DOHH2 (cell line): ENCODE data around the gene TOR4A.
A peak's percentile ranks its signal among the peaks of the same experiment; 100 is the strongest.
"Not testable (repeated sequence)": the region's sequence is repeated elsewhere in the genome, so short reads cannot be mapped to it uniquely, and the experiment has no call there.

ENCODE experiments used
- H3F3A ChIP-seq: fragments of 200-600 bp; sonication (generic), shearing (Covaris generic); 2 replicates; pipeline ENCODE4 v1.6.0; 2016; ENCODE audit warnings: antibody characterized with exemption, mild to moderate bottlenecking; ENCODE audit not compliant: control insufficient read depth, insufficient read depth
- H3K27ac ChIP-seq: fragments of 200-600 bp; sonication (generic); 2 replicates; pipeline ENCODE4 v1.5.1; 2014; ENCODE audit warnings: low read depth, mild to moderate bottlenecking, low read length, moderate library complexity
- H3K27me3 ChIP-seq: fragments of 200-600 bp; sonication (generic); 2 replicates; pipeline ENCODE4 v1.6.1; 2014; ENCODE audit warnings: mild to moderate bottlenecking, low read length, mixed read lengths; ENCODE audit not compliant: control insufficient read depth
- H3K36me3 ChIP-seq: fragments of 200-600 bp; sonication (generic); 2 replicates; pipeline ENCODE4 v1.6.1; 2014; ENCODE audit warnings: mild to moderate bottlenecking, low read length, moderate library complexity, mixed read lengths; ENCODE audit not compliant: control insufficient read depth
- H3K4me1 ChIP-seq: fragments of 200-600 bp; sonication (generic); 2 replicates; pipeline ENCODE4 v1.6.1; 2014; ENCODE audit warnings: mild to moderate bottlenecking, low read length, mixed read lengths; ENCODE audit not compliant: control insufficient read depth
- H3K4me2 ChIP-seq: fragments of 200-600 bp; sonication (generic); 2 replicates; pipeline ENCODE4 v1.6.0; 2014; ENCODE audit warnings: mild to moderate bottlenecking, low read length, moderate library complexity
- H3K4me3 ChIP-seq: fragments of 200-600 bp; sonication (generic); 2 replicates; pipeline ENCODE4 v1.5.1; 2014; ENCODE audit warnings: mild to moderate bottlenecking, low read length, mixed read lengths
- H3K79me2 ChIP-seq: fragments of 200-600 bp; sonication (generic); 2 replicates; pipeline ENCODE4 v1.6.1; 2014; ENCODE audit warnings: mild to moderate bottlenecking, low read length, mixed read lengths; ENCODE audit not compliant: control insufficient read depth
- H3K9me2 ChIP-seq: fragments of 200-600 bp; sonication (generic); replicated peaks from 2 replicates; pipeline ENCODE4 v1.6.1; 2014; ENCODE audit warnings: mild to moderate bottlenecking, low read length, mixed read lengths; ENCODE audit not compliant: control insufficient read depth
- H3K9me3 ChIP-seq: fragments of 200-600 bp; sonication (generic); 2 replicates; pipeline ENCODE4 v1.6.1; 2014; ENCODE audit warnings: antibody characterized with exemption, low read length, mixed read lengths; ENCODE audit not compliant: control insufficient read depth, insufficient read depth
- H4K20me1 ChIP-seq: fragments of 200-600 bp; sonication (generic); 2 replicates; pipeline ENCODE4 v1.6.0; 2014; ENCODE audit warnings: low read depth, mild to moderate bottlenecking, antibody characterized with exemption, low read length, moderate library complexity; ENCODE audit not compliant: control insufficient read depth, insufficient read depth
- CTCF ChIP-seq: fragments of 200-600 bp; sonication (generic); IDR thresholded peaks from one replicate; pipeline ENCODE4 v1.5.1; 2014; ENCODE audit warnings: antibody characterized with exemption, mild to moderate bottlenecking, low read depth, low read length; ENCODE audit not compliant: poor library complexity, severe bottlenecking
- EZH2phosphoT487 ChIP-seq: fragments of 200-600 bp; sonication (generic); IDR thresholded peaks from 2 replicates; pipeline ENCODE4 v1.6.1; 2017; ENCODE audit warnings: borderline replicate concordance, mild to moderate bottlenecking, antibody characterized with exemption, low read length, moderate library complexity, mixed read lengths

TOR4A gene

DNA sequence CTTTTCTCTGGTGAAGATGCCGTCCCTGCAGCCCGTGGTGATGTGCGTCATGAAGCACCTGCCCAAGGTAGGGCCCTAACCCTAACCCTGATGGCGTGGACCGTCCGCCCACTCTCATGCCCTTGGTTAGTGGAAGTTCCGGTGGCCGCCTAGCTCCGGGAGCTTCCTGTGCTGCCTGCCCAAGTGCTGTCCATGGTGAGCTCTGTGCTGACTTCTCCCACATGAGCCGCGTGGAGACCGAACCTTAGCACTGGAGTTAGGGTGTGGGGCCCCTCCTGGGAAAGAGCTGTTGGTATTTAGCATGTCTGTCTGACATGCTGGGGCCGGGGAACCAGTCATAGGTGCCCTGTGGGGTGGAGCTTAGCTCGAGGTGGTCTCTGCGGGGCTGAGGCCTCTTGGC lies 21.2 kb upstream of the TOR4A start:
- H4K20me1 ChIP-seq = no peaks in the 10 kb centered on the region
- H3K36me3 ChIP-seq = peaks cover 36% of the 10 kb centered on the region
- peak overlapping the region; percentile 93 for H3K4me2 ChIP-seq
- H3K79me2 ChIP-seq = peaks cover 30% of the 10 kb centered on the region
- H3K4me1 ChIP-seq = peaks cover 48% of the 10 kb centered on the region
- no peaks in the 10 kb centered on the region for H3F3A ChIP-seq
- TF ChIP-seq CTCF (no peak), EZH2phosphoT487 (no peak)
- H3K27ac ChIP-seq = no peak overlapping the region
- peak overlapping the region; percentile 86 for H3K4me3 ChIP-seq
- H3K9me2 ChIP-seq = no peaks in the 10 kb centered on the region
- H3K27me3 ChIP-seq = no peaks in the 10 kb centered on the region
- no peaks in the 10 kb centered on the region for H3K9me3 ChIP-seq

DNA sequence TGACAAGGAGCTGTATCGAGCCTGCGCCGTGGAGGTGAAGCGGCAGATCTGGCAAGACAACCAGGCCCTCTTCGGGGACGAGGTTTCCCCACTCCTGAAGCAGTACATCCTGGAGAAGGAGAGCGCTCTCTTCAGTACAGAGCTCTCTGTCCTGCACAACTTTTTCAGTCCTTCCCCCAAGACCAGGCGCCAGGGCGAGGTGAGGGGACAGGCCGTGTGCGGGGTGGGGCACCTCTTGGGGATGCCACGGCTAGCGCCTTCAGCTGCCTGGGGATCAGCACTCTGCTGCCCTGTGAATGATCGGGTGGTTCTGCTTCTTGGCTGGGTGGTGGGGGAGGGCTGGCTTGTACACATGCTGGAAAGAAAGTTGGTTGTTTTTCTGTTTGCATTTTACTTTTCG lies 20.7 kb upstream of the TOR4A start:
- Histone ChIP-seq H3K9me3 (no peaks in the 10 kb centered on the region), H3K27me3 (no peaks in the 10 kb centered on the region), H3K9me2 (no peaks in the 10 kb centered on the region), H3K4me2 (peak overlapping the region; percentile 93), H4K20me1 (no peaks in the 10 kb centered on the region), H3F3A (no peaks in the 10 kb centered on the region), H3K79me2 (peaks cover 30% of the 10 kb centered on the region), H3K4me3 (peak overlapping the region; percentile 86), H3K4me1 (peaks cover 48% of the 10 kb centered on the region), H3K36me3 (peaks cover 36% of the 10 kb centered on the region), H3K27ac (no peak overlapping the region)
- TF ChIP-seq EZH2phosphoT487 (no peak), CTCF (no peak)

GRCh38 chr9:137262173-137262908 lies 15.2 kb upstream of the TOR4A start:
- peaks cover 20% of the 10 kb centered on the region for H3K4me1 ChIP-seq
- peaks cover 55% of the 10 kb centered on the region for H3K36me3 ChIP-seq
- H3F3A ChIP-seq, H3K9me2 ChIP-seq, H3K27me3 ChIP-seq, H3K4me3 ChIP-seq, H3K9me3 ChIP-seq, H3K27ac ChIP-seq, H3K4me2 ChIP-seq, H4K20me1 ChIP-seq: not testable (repeated sequence)
- H3K79me2 ChIP-seq = peaks cover 32% of the 10 kb centered on the region

DNA sequence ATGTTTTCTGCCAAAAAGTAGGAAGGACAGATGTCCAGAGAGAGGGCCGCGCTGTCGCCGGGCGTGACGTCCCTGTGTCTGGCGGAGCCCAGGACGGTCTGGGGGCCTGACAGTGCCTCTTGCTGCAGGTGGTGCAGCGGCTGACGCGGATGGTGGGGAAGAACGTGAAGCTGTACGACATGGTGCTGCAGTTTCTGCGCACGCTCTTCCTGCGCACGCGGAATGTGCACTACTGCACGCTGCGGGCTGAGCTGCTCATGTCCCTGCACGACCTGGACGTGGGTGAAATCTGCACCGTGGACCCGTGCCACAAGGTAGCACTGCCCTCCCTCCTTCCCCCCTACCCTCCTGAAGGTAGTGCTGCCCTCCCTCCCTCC lies 14.6 kb upstream of the TOR4A start:
- H3K79me2 ChIP-seq = peaks cover 32% of the 10 kb centered on the region
- H4K20me1 ChIP-seq = no peaks in the 10 kb centered on the region
- TF ChIP-seq EZH2phosphoT487 (no peak), CTCF (no peak)
- no peaks in the 10 kb centered on the region for H3K27me3 ChIP-seq
- no peak overlapping the region for H3K4me2 ChIP-seq
- peaks cover 25% of the 10 kb centered on the region for H3K4me1 ChIP-seq
- H3K36me3 ChIP-seq = peaks cover 59% of the 10 kb centered on the region
- no peaks in the 10 kb centered on the region for H3K9me2 ChIP-seq
- no peak overlapping the region for H3K27ac ChIP-seq
- peaks cover 8% of the 10 kb centered on the region for H3F3A ChIP-seq
- no peaks in the 10 kb centered on the region for H3K9me3 ChIP-seq
- no peak overlapping the region for H3K4me3 ChIP-seq
